GM12892 (cell line): ENCODE results near the gene TRMT1.

Experiments used
- DNase-seq: peaks from one replicate; pipeline ENCODE4 v3.0.0; 2011; ENCODE audit not compliant: insufficient read length
- FAIRE-seq: peaks from 2 replicates; lab custom pipeline; 2011; peaks lifted over from hg19 to GRCh38; lab: Jason Lieb, UNC
- POLR2A ChIP-seq: IDR thresholded peaks from 2 replicates; pipeline ENCODE4 v1.6.1; 2011; ENCODE audit warnings: low read depth, low read length, control low read depth
- POLR2AphosphoS5 ChIP-seq: IDR thresholded peaks from 2 replicates; pipeline ENCODE4 v1.6.1; 2011; ENCODE audit warnings: low read depth, low read length, control low read depth
- TAF1 ChIP-seq: IDR thresholded peaks from 2 replicates; pipeline ENCODE4 v1.6.1; 2011; ENCODE audit warnings: low read depth, mild to moderate bottlenecking, control low read depth, low read length, borderline replicate concordance

TRMT1 gene

DNA sequence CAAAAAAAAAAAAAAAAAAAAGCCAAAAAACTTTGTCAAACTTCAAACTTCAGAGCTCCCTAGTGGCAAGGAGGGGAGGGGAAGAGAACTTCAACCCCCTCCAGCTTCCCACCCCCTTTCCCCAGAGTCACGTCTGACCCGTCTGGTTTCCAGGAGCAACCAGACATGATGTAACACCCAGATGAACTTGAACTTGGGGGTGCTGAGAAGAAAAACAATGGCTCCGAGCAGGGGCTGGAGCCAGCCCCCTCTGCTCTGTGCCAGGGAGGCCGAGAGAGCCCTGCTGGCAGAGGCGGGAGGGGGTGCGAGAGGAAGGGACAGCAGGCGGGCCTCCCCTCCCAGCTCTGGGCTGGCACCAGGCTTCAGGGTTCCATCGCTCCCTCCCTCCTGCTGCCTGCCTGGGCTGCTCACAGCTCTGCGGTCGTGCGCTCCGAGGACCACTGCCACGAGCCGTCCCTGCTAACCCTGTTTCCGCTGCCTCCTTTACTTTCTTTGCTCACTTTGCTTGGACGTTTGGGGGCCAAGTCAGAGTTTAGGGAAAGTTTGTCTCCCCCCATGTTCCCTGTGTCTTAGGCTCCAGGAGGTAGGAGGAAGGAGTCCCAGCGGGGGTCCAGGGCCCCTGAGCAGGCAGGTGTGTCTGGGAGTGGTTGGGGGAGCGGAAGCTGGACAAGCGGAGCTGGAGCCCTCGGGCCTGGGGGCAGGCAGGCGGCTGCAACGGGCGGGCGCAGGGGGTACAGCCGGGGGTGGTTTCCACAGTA is 25.0 kb downstream of the TRMT1 start:
- DNase-seq (no peak), FAIRE-seq (no peak)
- TF ChIP-seq POLR2A (no peak), TAF1 (no peak), POLR2AphosphoS5 (no peak)

DNA sequence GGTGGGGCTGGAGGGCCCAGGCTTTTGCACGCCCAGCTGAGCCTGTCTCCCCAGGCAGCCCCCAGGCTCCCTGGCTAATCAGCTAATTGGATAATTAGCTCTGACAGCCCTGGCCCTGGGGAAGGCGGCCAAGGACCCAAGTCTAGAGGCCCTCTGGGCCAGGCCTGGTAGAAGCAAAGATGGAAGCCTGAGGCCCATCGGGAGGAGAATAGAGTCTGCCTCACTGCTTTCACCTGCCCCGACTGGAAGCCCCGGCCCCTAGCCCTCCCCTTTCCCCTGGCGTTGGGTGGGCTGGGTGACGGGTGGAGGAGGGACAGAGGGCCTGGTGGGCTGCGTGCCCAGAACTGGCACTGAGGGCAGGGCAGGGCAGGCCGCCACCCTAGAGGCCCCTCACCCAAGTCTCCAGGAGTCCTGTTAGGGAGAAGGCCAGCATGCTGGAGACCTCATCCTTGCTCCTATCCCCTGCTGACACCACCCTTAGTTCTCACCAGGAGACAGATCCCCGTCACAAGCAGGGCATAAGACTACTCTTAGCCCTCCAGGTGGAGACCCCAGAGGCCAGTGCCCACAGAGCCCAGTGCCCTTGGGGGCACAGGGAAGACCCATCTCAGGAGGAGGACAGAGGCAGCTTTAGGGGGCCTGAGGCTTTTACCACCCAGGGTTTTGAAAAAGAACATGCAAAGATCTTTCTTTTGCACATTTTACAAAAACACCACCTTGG is 25.9 kb downstream of the TRMT1 start:
- DNase-seq (no peak), FAIRE-seq (no peak)
- TF ChIP-seq TAF1, result no peak
- no peak for TF ChIP-seq POLR2A

DNA sequence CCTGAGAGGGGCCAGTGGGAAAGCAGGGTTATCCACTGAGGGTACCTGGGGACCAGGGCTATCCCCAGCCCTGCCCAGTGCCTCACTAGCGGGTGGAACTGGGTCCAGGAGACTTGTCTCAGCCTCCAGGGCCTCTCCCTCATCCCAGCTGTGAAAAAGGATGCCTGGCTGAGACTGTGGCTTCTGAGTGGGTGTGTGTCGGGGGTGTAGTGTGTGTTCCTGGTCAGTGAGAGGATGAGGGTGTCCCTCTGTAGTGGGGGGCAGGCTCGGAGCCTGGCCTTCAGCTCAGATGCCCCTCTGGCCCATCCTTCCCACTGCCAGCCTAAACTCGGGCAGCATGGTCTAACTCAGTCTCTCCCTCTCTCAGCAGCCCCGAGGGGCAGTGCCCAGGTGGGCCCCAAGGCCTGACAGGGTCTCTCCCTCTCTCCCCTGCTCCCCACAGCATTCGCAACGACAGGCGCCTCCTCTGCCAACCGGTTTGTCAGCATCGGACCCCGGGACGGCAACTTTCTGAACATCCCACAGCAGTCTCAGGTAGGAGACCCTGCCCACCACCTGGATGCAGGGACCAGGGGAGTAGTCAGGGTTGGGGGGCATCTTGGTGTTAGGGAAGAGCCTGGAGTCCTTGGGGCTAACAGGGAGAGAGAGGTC is 26.6 kb downstream of the TRMT1 start:
- TF ChIP-seq TAF1 (no peak), POLR2A (no peak), POLR2AphosphoS5 (no peak)
- FAIRE-seq (no peak), DNase-seq (no peak)

DNA sequence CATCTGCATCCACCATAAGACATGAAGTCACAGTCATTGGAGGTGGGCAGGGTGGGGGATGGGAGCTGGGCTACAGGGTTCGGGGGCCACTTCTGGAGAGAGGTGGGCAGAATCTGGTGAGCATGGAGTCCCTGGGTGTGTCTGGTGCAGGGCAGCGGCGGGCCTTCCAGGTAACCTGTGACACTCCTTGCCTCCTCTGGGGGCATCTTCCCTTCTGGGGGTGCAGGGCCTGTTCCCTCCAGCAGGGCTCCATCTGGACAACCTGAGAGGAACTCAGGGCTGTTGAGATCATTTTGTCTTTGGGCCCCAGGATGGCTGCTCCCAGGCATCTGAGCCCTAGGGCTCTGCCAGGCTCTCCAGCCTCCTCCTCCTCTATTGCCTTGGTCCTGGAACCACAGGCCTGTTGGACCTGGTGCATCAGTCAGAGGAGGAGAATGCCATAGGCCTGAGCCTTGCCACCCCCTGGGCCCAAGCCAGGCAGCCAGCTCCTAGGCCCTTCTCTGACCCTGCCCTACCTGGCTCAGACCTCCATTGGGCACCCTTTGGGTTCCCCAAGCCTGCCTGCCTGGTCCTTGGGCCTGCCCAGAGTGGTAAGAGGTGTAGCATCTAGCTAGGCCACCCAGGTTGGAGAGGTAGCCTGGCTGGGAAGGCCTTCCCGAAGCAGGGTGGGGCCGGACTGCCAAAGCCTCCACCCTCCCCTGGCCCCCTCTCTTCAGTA is 27.2 kb downstream of the TRMT1 start:
- no peak for TF ChIP-seq POLR2AphosphoS5
- TF ChIP-seq TAF1, result no peak
- TF ChIP-seq POLR2A, result no peak
- FAIRE-seq, result no peak
- DNase-seq, result peak; percentile 70

DNA sequence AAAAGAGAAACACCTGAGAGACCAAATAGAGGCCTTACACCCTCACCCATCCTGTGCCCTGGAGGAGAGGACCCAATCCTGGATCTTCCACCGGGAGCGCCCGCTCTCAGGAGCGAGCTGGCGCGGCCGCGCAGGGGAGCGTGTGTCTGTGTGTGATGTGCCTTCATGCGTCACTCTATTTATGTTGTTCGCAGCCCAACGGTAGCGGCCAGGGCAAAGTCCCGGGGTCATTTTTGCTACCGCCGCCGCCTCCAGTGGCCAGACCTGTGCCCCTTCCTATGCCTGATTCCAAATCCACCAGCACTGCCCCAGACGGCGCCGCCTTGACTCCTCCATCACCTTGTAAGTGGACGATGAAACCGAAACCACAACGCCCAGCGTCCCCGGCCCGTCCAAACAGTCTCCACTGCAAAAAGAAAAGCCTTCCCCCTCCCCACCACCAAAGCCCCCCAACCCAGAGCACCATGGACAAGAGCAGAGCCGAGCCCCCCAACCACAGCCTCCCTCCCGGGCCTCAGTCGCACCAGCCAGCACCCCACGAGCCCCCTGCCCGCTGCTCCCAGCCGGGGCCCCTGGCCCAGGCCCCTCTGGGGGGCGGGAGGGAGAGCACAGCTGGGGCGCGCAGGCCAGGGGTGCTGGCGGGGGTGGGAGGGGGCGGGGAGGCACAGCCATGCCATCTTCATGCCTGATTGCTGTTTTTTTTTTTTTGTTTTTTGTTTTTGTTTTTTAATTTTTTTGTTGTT is 28.6 kb downstream of the TRMT1 start:
- TF ChIP-seq POLR2AphosphoS5 (no peak), POLR2A (no peak), TAF1 (no peak)
- no peak for FAIRE-seq
- DNase-seq, result no peak

DNA sequence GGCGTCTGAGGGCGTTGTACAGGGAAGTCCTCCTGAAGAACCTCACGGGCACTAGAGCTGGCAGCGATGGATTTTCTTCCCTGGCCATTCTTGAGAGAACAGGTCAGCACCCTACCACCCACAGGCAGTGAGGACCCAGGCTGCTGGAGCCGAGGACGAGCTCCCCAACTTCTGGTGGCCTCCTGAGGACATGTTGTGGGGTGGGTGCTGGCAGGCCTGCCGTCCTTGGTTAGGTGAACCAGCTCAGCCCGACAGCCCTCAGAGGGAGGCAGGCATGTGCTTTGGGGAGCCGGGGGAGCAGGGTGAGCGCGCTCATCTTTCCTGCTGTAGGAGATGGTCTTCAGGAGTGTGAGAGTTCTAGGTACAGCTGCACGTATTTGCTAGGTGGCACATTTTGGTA is 29.2 kb downstream of the TRMT1 start:
- no peak for DNase-seq
- no peak for TF ChIP-seq POLR2A
- no peak for TF ChIP-seq POLR2AphosphoS5
- no peak for TF ChIP-seq TAF1
- FAIRE-seq, result no peak

DNA sequence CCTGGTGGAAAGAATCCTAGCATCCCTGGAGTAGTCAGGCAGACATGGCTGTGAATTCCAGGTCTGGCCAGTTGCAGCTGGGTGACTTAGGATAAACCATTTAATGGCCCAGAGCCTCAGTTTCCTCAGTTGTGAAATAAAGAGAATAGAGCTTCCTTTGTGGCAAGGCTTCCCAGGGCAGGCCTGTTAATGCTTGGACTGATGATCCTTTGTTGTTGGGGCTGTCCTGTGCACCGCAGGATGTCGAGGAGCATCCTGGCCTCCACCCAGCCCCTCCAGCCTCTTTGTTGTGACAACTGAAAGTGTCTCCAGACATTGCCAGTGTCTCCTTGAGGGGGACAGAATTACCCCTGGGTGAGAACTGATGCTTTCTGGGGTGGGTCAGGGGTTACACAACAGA is 30.2 kb downstream of the TRMT1 start:
- DNase-seq, result no peak
- FAIRE-seq, result no peak
- TF ChIP-seq TAF1 (no peak), POLR2A (no peak), POLR2AphosphoS5 (no peak)

DNA sequence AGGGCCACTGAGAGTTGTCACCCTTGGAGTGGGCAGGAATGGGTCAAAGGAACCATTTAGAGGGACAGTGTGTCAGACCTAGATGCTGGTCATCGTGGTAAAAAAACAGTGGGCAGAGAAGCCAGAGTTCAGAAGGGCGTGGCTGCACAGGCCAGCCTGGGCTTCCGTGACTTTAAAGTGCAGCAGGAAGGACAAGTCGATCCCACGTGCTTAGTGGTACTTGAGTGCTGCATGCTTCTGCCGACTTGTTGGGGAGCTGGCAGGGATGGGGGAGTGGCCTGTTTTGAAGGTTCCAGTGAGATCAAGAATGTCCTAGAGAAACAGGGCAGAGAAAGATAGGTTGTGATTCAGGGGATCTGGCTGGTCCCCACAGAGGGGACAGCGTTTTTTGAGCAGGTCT is 30.9 kb downstream of the TRMT1 start:
- FAIRE-seq, result no peak
- no peak for DNase-seq
- TF ChIP-seq POLR2A (no peak), POLR2AphosphoS5 (no peak), TAF1 (no peak)

DNA sequence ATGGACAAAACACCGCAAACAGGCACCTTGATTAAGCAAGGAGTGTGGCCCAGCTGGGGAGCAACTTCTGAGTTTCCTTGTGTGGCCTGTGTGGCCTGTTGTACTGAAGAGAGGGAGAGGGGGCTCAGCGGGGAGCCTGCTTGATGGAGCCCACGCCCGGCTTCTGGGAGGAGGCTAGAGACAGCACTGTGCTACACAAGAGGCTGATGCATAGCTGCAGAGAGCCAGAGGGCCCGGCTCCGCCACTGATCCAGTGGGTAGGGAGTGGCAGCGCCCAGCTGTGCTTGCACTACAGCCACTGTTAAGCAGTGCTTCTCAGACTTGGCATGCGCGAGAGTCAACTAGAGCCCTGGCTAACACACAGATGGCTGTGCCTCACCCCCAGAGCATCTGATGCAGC is 32.9 kb downstream of the TRMT1 start:
- TF ChIP-seq POLR2A (no peak), TAF1 (no peak), POLR2AphosphoS5 (no peak)
- FAIRE-seq (no peak), DNase-seq (no peak)

DNA sequence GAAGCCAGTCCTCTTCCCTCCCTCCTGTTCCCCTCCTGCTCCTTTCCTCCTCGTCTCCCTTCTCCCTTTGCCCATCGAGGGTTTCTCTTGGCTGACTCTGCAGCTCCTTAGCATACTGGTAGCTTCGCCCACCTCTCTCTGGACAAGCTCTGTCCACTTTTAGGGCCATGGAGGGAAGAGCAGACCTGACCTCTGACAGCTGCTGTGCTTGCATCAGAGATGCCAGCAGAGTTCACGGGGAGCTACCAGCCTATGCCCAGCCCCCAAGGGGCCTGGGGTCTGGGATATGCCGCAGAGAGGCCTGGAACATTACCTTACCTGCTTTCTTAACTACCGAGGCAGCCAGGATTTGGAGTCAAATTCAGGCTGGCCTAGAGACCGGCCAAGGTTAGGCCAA is 33.5 kb downstream of the TRMT1 start:
- no peak for FAIRE-seq
- no peak for DNase-seq
- TF ChIP-seq POLR2AphosphoS5, result no peak
- TF ChIP-seq TAF1, result no peak
- no peak for TF ChIP-seq POLR2A

DNA sequence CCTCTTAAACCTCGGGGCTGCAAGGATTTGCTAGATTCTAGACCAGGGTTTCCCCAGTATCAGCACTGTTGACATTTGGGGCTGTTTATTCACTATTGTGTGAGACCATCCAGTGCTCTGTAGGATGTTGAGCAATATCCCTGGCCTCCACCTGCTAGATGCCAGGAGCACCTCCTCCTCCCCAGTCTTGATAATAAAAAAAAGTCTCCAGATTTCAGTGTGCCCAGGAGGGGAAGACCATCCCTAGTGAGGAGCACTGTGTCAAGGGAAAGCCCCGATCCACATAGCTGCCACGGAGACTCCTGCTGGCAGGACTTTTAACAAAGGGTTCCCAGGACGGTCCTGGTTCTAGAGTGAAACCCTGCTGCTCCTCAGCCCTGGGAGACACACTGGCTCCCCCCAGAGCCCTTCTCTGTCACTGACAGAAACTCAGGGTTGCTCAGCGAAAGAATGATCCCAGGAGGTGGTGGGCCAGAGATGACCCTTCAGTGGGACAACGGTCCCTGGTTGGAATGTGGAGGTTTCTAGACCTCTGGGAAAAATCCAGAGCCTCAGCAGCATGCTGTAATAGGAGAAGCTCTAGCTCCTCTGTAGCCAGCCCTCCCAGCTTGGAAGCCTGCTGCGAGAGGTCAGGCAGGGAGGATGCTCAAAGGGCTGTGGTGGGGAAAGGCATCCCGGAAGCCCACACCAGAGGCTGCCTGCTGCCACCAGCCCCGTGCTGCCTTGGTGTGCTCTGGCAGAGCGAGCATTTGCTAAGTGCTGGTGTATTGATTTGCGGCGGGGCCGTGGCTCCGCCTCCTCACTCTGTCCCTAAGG is 34.1 kb downstream of the TRMT1 start:
- no peak for FAIRE-seq
- DNase-seq, result no peak
- TF ChIP-seq POLR2A (no peak), TAF1 (no peak), POLR2AphosphoS5 (no peak)
